ENCODE measurements around the gene THOP1.

- TF ChIP-seq CTCF (IDR thresholded peaks at IDR 0.05; ENCODE audit: low read length) = no peak
- no peak for TF ChIP-seq EZH2 (IDR thresholded peaks at IDR 0.05; ENCODE audit: borderline replicate concordance, low read length)
These were observed 17.6 kb upstream of the THOP1 start for GRCh38 chr19:2767688-2768087.
